ENCODE data around the gene FASN. TPM values are rescaled to one million over a fixed set of nuclear protein-coding genes. Genes with fewer than 3 reads are reported as not detected.

Gene FASN
- total and polyA plus RNA-seq, 2 donors (not counting 1 experiment from before 2014, with no cell fraction given) = 19.4 to 35.6 TPM

GRCh38 chr17:82101767-82102679 lies 4.0 kb upstream of the FASN start:
- Mint-ChIP-seq H3K27me3 (no peaks in the 10 kb centered on the region), H3K9me3 (ENCODE audit: insufficient read depth) (no peaks in the 10 kb centered on the region), H3K4me3 (no peak overlapping the region), H3K27ac (no peak overlapping the region), H3K4me1 (peaks cover 24% of the 10 kb centered on the region)
- peaks cover 2% of the 10 kb centered on the region for H4K20me1 ChIP-seq (ENCODE audit: control insufficient read depth, insufficient read depth, low read length, poor library complexity, severe bottlenecking)
- DNase-seq (no peak), ATAC-seq (ENCODE audit: low read depth) (no peak)
- no peak overlapping the region for H3K9ac ChIP-seq (ENCODE audit: low read length)
- no peaks in the 10 kb centered on the region for H3K27me3 ChIP-seq (replicated peaks in 1 of 4; ENCODE audit: control extremely low read depth in 1 of 4, control insufficient read depth in 3 of 4, insufficient read depth in 4 of 4, low read length in 3 of 4)
- no peak for TF ChIP-seq CTCF (IDR thresholded peaks at IDR 0.05)
- peaks cover 0 to 4% (median 0%) of the 10 kb centered on the region in 3 donors for H3K9me3 ChIP-seq (ENCODE audit: control extremely low read depth in 1 of 3, control insufficient read depth in 2 of 3, insufficient read depth in 1 of 3, low read length in 2 of 3)
- H3K27ac ChIP-seq (ENCODE audit: low read length in 2 of 2) = no peak overlapping the region
- 91% methylated on average over 14 of the region's 18 CpGs for WGBS (ENCODE audit: insufficient coverage)
- ChIA-PET POLR2A (interaction anchor here (0.7 kb wide), 1 partner anchor 339 kb away, joined by 4 read pairs; no protein-coding TSS in a partner anchor), CTCF (interaction anchor here (1.1 kb wide), 1 partner anchor 143 kb away, joined by 3 read pairs; no protein-coding TSS in a partner anchor)
- H3K79me2 ChIP-seq (ENCODE audit: control insufficient read depth, insufficient read depth, low read length) = peaks cover 14% of the 10 kb centered on the region
- no peak overlapping the region for H3K4me2 ChIP-seq (replicated peaks; ENCODE audit: low read depth, low read length, poor library complexity, severe bottlenecking)
- peaks cover 25 to 39% of the 10 kb centered on the region in 2 donors for H3K4me1 ChIP-seq (ENCODE audit: control insufficient read depth in 2 of 2, insufficient read depth in 2 of 2, low read length in 2 of 2)
- no peak overlapping the region for H2AFZ ChIP-seq (ENCODE audit: insufficient read depth, low read depth, low read length, poor library complexity, severe bottlenecking)
- H3K36me3 ChIP-seq (replicated peaks in 1 of 2; ENCODE audit: control extremely low read depth in 1 of 2, control insufficient read depth in 1 of 2, extremely low read depth in 1 of 2, insufficient read depth in 2 of 2, low read length in 1 of 2) = no peaks in the 10 kb centered on the region
- intact Hi-C loops (cut with micrococcal nuclease) = no loop called here
- H3K4me3 ChIP-seq (ENCODE audit: control extremely low read depth in 1 of 5, extremely low read depth in 1 of 5, insufficient read depth in 1 of 5, low read depth in 2 of 5, low read length in 4 of 5) = no peak overlapping the region

- H3K27me3 ChIP-seq (replicated peaks in 1 of 4; ENCODE audit: control extremely low read depth in 1 of 4, control insufficient read depth in 3 of 4, insufficient read depth in 4 of 4, low read length in 3 of 4) = no peaks in the 10 kb centered on the region
- H3K79me2 ChIP-seq (ENCODE audit: control insufficient read depth, insufficient read depth, low read length) = peaks cover 22% of the 10 kb centered on the region
- DNase-seq (no peak), ATAC-seq (ENCODE audit: low read depth) (no peak)
- H3K36me3 ChIP-seq (replicated peaks in 1 of 2; ENCODE audit: control extremely low read depth in 1 of 2, control insufficient read depth in 1 of 2, extremely low read depth in 1 of 2, insufficient read depth in 2 of 2, low read length in 1 of 2) = no peaks in the 10 kb centered on the region
- 93% methylated on average over 7 of the region's 10 CpGs for WGBS (ENCODE audit: insufficient coverage)
- H3K9me3 Mint-ChIP-seq (ENCODE audit: insufficient read depth) = no peaks in the 10 kb centered on the region
- TF ChIP-seq CTCF (IDR thresholded peaks at IDR 0.05) (no peak), EZH2 (IDR thresholded peaks at IDR 0.05; ENCODE audit: borderline replicate concordance, insufficient read depth, low read depth, low read length, poor library complexity, severe bottlenecking) (no peak)
- no peak overlapping the region for H3K4me2 ChIP-seq (replicated peaks; ENCODE audit: low read depth, low read length, poor library complexity, severe bottlenecking)
- ChIA-PET CTCF (no interaction called here), POLR2A (no interaction called here)
- H4K20me1 ChIP-seq (ENCODE audit: control insufficient read depth, insufficient read depth, low read length, poor library complexity, severe bottlenecking) = peaks cover 9% of the 10 kb centered on the region
- no peaks in the 10 kb centered on the region for H3K27me3 Mint-ChIP-seq
- H3K9ac ChIP-seq (ENCODE audit: low read length) = no peak overlapping the region
- intact Hi-C loops (cut with micrococcal nuclease) = no loop called here
- H2AFZ ChIP-seq (ENCODE audit: insufficient read depth, low read depth, low read length, poor library complexity, severe bottlenecking) = no peak overlapping the region
- H3K27ac ChIP-seq (ENCODE audit: low read length in 2 of 2) = no peak overlapping the region
- H3K4me1 Mint-ChIP-seq = peaks cover 18% of the 10 kb centered on the region
- H3K9me3 ChIP-seq (ENCODE audit: control extremely low read depth in 1 of 3, control insufficient read depth in 2 of 3, insufficient read depth in 1 of 3, low read length in 2 of 3) = no peaks in the 10 kb centered on the region
- no peak overlapping the region for H3K27ac Mint-ChIP-seq
- peaks cover 25 to 40% of the 10 kb centered on the region in 2 donors for H3K4me1 ChIP-seq (ENCODE audit: control insufficient read depth in 2 of 2, insufficient read depth in 2 of 2, low read length in 2 of 2)
- no peak overlapping the region for H3K4me3 ChIP-seq (ENCODE audit: control extremely low read depth in 1 of 5, extremely low read depth in 1 of 5, insufficient read depth in 1 of 5, low read depth in 2 of 5, low read length in 4 of 5)
- no peak overlapping the region for H3K4me3 Mint-ChIP-seq
Observed at GRCh38 chr17:82101301-82101715, 3.3 kb upstream of the FASN start.

Data from B cell (primary cell).